Breast epithelium (tissue), 3 donors: ENCODE results near the gene KIFC1.

Experiments used
- POLR2AphosphoS5 ChIP-seq, 3 donors: sonication (generic); formaldehyde crosslinking; IDR thresholded peaks; one replicate each; pipeline ENCODE4 v1.6.1; 2017; ENCODE audit warnings: antibody characterized with exemption in 3 of 3
- TF ChIP-seq, protein P1 (sequence below), 3 donors: fragments of 450-650 bp; IDR thresholded peaks; one replicate each; pipeline ENCODE4 v1.5.1; 2016 to 2017; ENCODE audit warnings: antibody characterized with exemption in 3 of 3, mild to moderate bottlenecking in 3 of 3, moderate library complexity in 3 of 3

GRCh38 chr6:33392595-33392948 lies 949 bp downstream of the KIFC1 start:
- TF ChIP-seq, protein P1, sequence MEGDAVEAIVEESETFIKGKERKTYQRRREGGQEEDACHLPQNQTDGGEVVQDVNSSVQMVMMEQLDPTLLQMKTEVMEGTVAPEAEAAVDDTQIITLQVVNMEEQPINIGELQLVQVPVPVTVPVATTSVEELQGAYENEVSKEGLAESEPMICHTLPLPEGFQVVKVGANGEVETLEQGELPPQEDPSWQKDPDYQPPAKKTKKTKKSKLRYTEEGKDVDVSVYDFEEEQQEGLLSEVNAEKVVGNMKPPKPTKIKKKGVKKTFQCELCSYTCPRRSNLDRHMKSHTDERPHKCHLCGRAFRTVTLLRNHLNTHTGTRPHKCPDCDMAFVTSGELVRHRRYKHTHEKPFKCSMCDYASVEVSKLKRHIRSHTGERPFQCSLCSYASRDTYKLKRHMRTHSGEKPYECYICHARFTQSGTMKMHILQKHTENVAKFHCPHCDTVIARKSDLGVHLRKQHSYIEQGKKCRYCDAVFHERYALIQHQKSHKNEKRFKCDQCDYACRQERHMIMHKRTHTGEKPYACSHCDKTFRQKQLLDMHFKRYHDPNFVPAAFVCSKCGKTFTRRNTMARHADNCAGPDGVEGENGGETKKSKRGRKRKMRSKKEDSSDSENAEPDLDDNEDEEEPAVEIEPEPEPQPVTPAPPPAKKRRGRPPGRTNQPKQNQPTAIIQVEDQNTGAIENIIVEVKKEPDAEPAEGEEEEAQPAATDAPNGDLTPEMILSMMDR (IDR thresholded peaks at IDR 0.05) = no peak
- TF ChIP-seq POLR2AphosphoS5 (IDR thresholded peaks at IDR 0.05) = no peak
